Activated CD8-positive, alpha-beta T cell treated with anti-CD3 and anti-CD28 coated beads for 36 hours (primary cell): ENCODE data around the gene HLTF. TPM values are rescaled to one million over a fixed set of nuclear protein-coding genes. Genes with fewer than 3 reads are reported as not detected.
A peak's percentile ranks its signal among the peaks of the same experiment; 100 is the strongest.

Source experiments
- ATAC-seq: fragments of 200-7000 bp; cut with Tn5 transposase; one replicate; pipeline ENCODE4 v1.10.0; 2021; ENCODE audit warnings: mild to moderate bottlenecking, moderate library complexity
- CTCF ChIA-PET: fragments of 350-600 bp; sonication (Branson Sonifier 250); formaldehyde crosslinking; loops from one replicate; lab custom pipeline; 2021; ENCODE audit warnings: antibody characterized with exemption; lab: Charles Lee
- POLR2A ChIA-PET: fragments of 350-600 bp; sonication (Branson Sonifier 250); formaldehyde crosslinking; loops from one replicate; lab custom pipeline; 2021; ENCODE audit warnings: antibody characterized with exemption; lab: Charles Lee
- DNase-seq: peaks from one replicate; pipeline ENCODE4 v3.0.0-alpha.2; 2020
- H3K27ac Mint-ChIP-seq: one replicate; pipeline ENCODE4 v1.8.0; 2021; ENCODE audit warnings: mild to moderate bottlenecking, mixed read lengths
- H3K27me3 Mint-ChIP-seq: one replicate; pipeline ENCODE4 v1.8.0; 2021; ENCODE audit warnings: mixed read lengths
- H3K36me3 Mint-ChIP-seq: one replicate; pipeline ENCODE4 v1.8.0; 2021; ENCODE audit warnings: low read depth, mixed read lengths
- H3K4me1 Mint-ChIP-seq: one replicate; pipeline ENCODE4 v1.8.0; 2021; ENCODE audit warnings: low read depth, mixed read lengths
- H3K4me3 Mint-ChIP-seq: one replicate; pipeline ENCODE4 v1.8.0; 2021; ENCODE audit warnings: mild to moderate bottlenecking, moderate library complexity, mixed read lengths
- H3K9me3 Mint-ChIP-seq: one replicate; pipeline ENCODE4 v1.8.0; 2021; ENCODE audit warnings: mixed read lengths
- intact Hi-C: fragments of 100-400 bp; cut with micrococcal nuclease; formaldehyde crosslinking; loops from one replicate; pipeline ENCODE4 v1.10.0; 2022
- total RNA-seq, 2 experiments: library from RNA; stranded (reverse); gene quantifications; one replicate each; pipeline ENCODE4 v1.2.3, GENCODE V29; 2021
- TF ChIP-seq, protein P1 (sequence below): fragments of 200-600 bp; IDR thresholded peaks from one replicate; pipeline ENCODE4 v1.8.0; 2022; ENCODE audit warnings: antibody characterized with exemption, mild to moderate bottlenecking

The HLTF gene
- total RNA-seq, 2 experiments from 2014 or later = 20.7 to 23.8 TPM

DNA sequence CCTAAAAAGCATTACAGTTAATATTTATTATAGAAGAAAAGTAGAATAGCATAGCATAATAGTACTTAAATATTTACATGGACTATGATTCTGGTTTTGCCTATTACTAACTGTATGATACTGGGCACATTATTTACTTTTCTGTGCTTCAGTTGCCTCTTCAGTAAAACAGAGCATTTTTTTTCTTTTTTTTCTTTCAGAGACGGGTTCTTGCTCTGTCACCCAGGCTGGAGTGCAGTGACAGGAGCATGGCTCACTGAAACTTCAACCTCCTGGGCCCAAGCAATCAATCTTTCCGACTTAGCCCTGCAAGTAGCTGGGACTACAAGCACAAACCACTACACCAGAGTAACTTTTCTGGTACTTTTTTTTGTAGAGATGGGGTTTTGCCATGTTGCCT lies 48.0 kb downstream of the HLTF start:
- TF ChIP-seq, protein P1, sequence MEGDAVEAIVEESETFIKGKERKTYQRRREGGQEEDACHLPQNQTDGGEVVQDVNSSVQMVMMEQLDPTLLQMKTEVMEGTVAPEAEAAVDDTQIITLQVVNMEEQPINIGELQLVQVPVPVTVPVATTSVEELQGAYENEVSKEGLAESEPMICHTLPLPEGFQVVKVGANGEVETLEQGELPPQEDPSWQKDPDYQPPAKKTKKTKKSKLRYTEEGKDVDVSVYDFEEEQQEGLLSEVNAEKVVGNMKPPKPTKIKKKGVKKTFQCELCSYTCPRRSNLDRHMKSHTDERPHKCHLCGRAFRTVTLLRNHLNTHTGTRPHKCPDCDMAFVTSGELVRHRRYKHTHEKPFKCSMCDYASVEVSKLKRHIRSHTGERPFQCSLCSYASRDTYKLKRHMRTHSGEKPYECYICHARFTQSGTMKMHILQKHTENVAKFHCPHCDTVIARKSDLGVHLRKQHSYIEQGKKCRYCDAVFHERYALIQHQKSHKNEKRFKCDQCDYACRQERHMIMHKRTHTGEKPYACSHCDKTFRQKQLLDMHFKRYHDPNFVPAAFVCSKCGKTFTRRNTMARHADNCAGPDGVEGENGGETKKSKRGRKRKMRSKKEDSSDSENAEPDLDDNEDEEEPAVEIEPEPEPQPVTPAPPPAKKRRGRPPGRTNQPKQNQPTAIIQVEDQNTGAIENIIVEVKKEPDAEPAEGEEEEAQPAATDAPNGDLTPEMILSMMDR = no peak
- Mint-ChIP-seq H3K27me3 (no peaks in the 10 kb centered on the region), H3K27ac (no peak overlapping the region), H3K9me3 (no peaks in the 10 kb centered on the region), H3K4me3 (no peak overlapping the region), H3K4me1 (peaks cover 12% of the 10 kb centered on the region), H3K36me3 (peaks cover 21% of the 10 kb centered on the region)
- intact Hi-C loops = no loop called here
- DNase-seq = no peak
- ChIA-PET POLR2A (interaction anchor here (0.8 kb wide), 1 partner anchor 11 kb away, joined by 3 read pairs; no protein-coding TSS in a partner anchor), CTCF (no interaction called here)
- no peak for ATAC-seq

DNA sequence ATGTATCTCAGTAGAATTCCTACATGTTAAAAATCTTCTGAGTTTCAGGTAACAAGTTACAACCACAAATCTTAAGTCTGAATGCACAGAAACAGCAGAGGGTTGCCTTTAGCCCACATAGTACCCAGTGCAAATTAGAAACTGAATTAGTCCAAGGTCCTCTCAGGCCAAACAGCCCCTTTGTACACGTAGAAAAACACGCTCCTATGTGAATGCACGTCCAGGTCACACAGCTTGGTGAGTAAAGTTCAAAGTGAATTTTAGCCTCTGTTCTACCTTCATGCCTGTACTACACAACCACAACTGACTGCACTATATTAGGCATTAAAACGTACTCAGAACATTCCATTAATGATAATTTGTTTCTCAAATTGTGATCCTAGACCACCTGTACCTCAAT lies 48.6 kb downstream of the HLTF start:
- Mint-ChIP-seq H3K9me3 (no peaks in the 10 kb centered on the region), H3K4me1 (peaks cover 5% of the 10 kb centered on the region), H3K27me3 (no peaks in the 10 kb centered on the region), H3K4me3 (no peak overlapping the region), H3K27ac (no peak overlapping the region), H3K36me3 (peaks cover 18% of the 10 kb centered on the region)
- ATAC-seq (no peak), DNase-seq (no peak)
- ChIA-PET POLR2A (no interaction called here), CTCF (no interaction called here)
- intact Hi-C loops = no loop called here
- TF ChIP-seq, protein P1 = no peak

DNA sequence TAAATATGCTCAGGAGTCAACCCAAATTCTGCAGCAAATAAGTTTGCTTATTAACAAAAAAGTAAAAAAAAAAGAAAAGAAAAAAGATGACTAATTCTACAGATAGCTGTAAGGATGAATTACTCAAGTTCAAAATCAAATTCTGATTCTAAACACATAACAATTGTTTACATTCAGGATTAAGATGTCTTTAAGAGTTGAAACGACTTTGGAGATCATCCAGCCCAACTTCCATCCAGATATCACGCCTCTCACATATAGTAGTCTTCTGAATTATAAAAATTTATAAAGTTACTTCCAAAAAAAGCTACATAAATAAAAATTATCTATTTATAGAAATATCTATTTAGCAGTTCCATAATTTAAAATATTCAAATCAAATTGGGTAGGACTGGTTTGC lies 55.2 kb downstream of the HLTF start:
- no peak overlapping the region for H3K4me3 Mint-ChIP-seq
- intact Hi-C loops = no loop called here
- POLR2A ChIA-PET = no interaction called here

DNA sequence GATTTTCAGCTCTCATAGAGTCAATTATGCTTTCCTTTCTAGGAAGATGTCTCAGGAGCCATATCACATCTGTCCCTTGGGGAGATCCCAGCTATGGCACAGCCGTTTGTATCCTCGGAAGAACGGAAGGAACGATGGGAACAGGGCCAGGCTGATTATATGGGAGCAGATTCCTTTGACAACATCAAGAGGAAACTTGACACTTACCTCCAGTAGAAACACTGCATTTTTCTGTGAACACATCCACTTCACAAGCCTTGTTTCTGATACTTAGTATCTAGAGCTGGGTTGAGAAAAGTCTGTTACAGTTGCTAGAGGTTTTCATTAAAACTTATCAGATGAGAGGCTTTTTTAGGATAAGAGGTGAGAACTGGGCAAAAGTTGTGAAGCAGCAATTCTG lies 59.6 kb downstream of the HLTF start:
- Mint-ChIP-seq H3K27me3 (no peaks in the 10 kb centered on the region), H3K36me3 (peaks cover 34% of the 10 kb centered on the region), H3K4me3 (no peak overlapping the region), H3K9me3 (peaks cover 4% of the 10 kb centered on the region), H3K27ac (peak overlapping the region; percentile 68), H3K4me1 (peaks cover 7% of the 10 kb centered on the region)
- ChIA-PET POLR2A (no interaction called here), CTCF (no interaction called here)
- DNase-seq = no peak
- TF ChIP-seq, protein P1 = no peak
- intact Hi-C loops = no loop called here
- ATAC-seq = no peak

More for the DNA sequence above, 55.2 kb downstream of the HLTF start:
- Mint-ChIP-seq H3K27me3 (no peaks in the 10 kb centered on the region), H3K9me3 (no peaks in the 10 kb centered on the region), H3K36me3 (peaks cover 6% of the 10 kb centered on the region), H3K4me1 (peaks cover 3% of the 10 kb centered on the region), H3K27ac (no peak overlapping the region)
- ATAC-seq (no peak), DNase-seq (no peak)
- TF ChIP-seq, protein P1 = no peak
- CTCF ChIA-PET = interaction anchor here (1.3 kb wide), 1 partner anchor 10 kb away, joined by 4 read pairs; no protein-coding TSS in a partner anchor

DNA sequence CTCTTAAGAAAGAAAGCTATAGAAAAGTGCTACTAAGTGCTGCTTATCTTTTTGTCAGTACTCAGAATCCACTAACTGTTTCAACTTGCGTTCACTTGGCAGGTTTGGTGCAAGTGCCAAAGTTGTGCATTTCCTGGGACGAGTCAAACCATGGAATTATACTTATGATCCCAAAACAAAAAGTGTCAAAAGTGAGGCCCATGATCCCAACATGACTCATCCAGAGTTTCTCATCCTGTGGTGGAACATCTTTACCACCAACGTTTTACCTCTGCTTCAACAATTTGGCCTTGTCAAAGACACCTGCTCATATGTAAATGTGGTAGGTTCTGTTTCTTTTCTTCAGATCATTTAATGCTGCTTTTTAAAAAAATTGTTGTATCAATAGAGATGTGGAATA lies 62.4 kb downstream of the HLTF start:
- peaks cover 19% of the 10 kb centered on the region for H3K4me1 Mint-ChIP-seq
- peaks cover 4% of the 10 kb centered on the region for H3K9me3 Mint-ChIP-seq
- ATAC-seq (no peak), DNase-seq (no peak)
- intact Hi-C loops = no loop called here
- TF ChIP-seq, protein P1 = no peak
- ChIA-PET CTCF (no interaction called here), POLR2A (no interaction called here)
- H3K27ac Mint-ChIP-seq = no peak overlapping the region
- H3K4me3 Mint-ChIP-seq = no peak overlapping the region
- H3K27me3 Mint-ChIP-seq = no peaks in the 10 kb centered on the region
- H3K36me3 Mint-ChIP-seq = peaks cover 36% of the 10 kb centered on the region
